ACC112 (cell line): ENCODE data around the gene GATD1.

Experiments used
- H2AFZ ChIP-seq: fragments of 200-600 bp; sonication (generic); one replicate; pipeline ENCODE4 v1.6.0; 2017; ENCODE audit warnings: antibody characterized with exemption, low read length; ENCODE audit not compliant: unreplicated experiment
- H3K27ac ChIP-seq: fragments of 200-600 bp; sonication (generic); 2 replicates; pipeline ENCODE4 v1.5.1; 2014; ENCODE audit warnings: low read depth, mild to moderate bottlenecking, antibody characterized with exemption, low read length, moderate library complexity
- H3K27me3 ChIP-seq: fragments of 200-600 bp; sonication (generic); 2 replicates; pipeline ENCODE4 v1.6.1; 2014; ENCODE audit warnings: mild to moderate bottlenecking, antibody characterized with exemption, low read length, moderate library complexity, mixed read lengths; ENCODE audit not compliant: insufficient read depth
- H3K36me3 ChIP-seq: fragments of 200-600 bp; sonication (generic); 2 replicates; pipeline ENCODE4 v1.6.1; 2016; ENCODE audit warnings: mild to moderate bottlenecking, antibody characterized with exemption, low read length, moderate library complexity, mixed read lengths; ENCODE audit not compliant: insufficient read depth
- H3K4me1 ChIP-seq: fragments of 200-600 bp; sonication (generic); one replicate; pipeline ENCODE4 v1.6.1; 2016; ENCODE audit warnings: low read length, mixed read lengths; ENCODE audit not compliant: insufficient read depth, unreplicated experiment, control insufficient read depth
- H3K4me3 ChIP-seq: fragments of 200-600 bp; sonication (generic); 2 replicates; pipeline ENCODE4 v1.5.1; 2014; ENCODE audit warnings: mild to moderate bottlenecking, low read depth, low read length
- H3K79me2 ChIP-seq: fragments of 200-600 bp; sonication (generic); one replicate; pipeline ENCODE4 v1.6.0; 2016; ENCODE audit warnings: low read length; ENCODE audit not compliant: control insufficient read depth, unreplicated experiment, insufficient read depth

Gene GATD1

DNA sequence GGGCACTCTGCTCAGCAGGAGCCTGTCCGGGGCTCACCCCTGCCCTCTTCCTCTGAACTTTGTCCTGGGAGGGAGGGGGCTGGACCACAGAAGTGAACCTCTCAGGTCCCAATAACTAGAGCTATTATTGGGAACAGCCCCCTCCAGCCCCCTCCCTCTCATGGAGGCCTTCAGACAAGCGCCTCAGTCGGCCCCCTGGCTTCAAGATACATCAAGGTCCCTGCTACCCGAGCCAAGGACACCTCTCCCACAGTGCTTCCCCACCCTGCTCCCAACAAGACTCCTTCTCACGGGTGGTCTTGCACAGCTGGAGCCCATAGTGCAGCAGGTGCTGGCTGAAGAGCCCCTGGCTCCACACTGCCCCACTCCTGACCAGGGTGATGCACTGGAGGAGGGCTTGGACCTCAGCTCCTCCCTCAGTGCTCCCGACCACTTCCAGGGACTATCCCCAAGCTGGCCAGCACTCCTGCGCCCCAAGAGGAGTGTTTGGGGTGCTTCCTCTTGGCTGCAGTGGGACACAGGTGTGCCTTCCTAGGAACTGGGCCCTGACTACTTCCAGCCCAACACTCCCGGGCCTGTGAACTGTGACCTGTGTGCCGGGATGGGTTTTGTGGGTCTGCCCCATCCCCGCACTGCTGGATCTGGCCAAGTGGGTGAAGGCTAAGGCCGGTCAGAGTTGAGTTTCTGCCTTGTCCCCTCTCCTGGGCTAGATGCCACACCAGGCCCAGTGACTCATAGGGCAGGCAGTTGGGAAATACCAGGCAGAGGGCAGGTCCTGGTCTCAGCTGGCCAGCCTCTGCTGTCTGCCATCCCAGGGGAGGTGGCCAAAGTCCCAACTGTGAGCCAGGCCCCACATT lies 43.6 kb upstream of the GATD1 start:
- Histone ChIP-seq H3K79me2 (peaks cover 15% of the 10 kb centered on the region), H3K4me3 (peak overlapping the region; percentile 92), H3K27ac (peak overlapping the region; percentile 80; the same call in 1 of the 2 replicates), H3K36me3 (0 out of 2 replicates have a peak, but pooled peaks cover 6% of the 10 kb centered on the region), H2AFZ (no peak overlapping the region), H3K27me3 (no peaks in the 10 kb centered on the region), H3K4me1 (peaks cover 26% of the 10 kb centered on the region)

DNA sequence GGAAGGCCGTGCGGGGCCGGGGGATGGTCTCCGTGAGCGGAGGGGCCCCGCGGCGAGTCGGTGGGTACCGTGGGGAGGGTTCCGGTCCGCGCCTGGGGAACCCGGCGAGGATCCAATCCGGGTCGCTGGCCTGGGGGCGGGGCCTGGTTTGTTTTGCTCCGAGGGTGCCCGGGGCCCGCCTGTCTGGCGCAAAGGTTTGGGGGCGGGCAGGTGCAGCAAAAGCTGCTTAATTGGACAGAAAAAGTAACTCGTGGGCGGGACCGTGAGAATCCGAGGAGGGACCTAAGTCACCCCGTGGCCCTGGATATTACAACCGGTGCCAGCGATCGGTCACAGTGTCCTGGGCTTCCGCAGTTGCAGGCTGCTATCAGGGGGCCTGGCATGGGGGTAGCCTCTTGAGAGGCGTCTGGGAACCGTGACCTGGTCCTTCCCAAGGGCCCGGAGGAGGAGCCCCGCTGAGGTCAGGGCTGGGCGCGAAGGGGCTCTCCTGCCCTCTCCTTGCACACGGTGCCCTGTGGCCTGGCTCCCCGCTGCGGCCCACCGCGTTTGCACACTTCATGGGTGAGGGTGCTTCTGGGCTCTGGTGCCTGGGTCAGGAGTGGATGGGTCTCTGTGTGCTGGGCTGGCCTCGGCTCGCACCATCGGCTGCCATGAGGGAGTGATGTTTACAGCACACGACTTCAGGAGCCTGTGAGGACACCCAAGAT lies 42.8 kb upstream of the GATD1 start:
- H3K79me2 ChIP-seq, result peaks cover 15% of the 10 kb centered on the region
- no peaks in the 10 kb centered on the region for H3K27me3 ChIP-seq
- peak overlapping the region; percentile 40 for H2AFZ ChIP-seq
- H3K4me3 ChIP-seq, result peak overlapping the region; percentile 92
- 0 out of 2 replicates have a peak, but pooled peaks cover 3% of the 10 kb centered on the region for H3K36me3 ChIP-seq
- peaks cover 26% of the 10 kb centered on the region for H3K4me1 ChIP-seq
- H3K27ac ChIP-seq, result peak overlapping the region; percentile 80

DNA sequence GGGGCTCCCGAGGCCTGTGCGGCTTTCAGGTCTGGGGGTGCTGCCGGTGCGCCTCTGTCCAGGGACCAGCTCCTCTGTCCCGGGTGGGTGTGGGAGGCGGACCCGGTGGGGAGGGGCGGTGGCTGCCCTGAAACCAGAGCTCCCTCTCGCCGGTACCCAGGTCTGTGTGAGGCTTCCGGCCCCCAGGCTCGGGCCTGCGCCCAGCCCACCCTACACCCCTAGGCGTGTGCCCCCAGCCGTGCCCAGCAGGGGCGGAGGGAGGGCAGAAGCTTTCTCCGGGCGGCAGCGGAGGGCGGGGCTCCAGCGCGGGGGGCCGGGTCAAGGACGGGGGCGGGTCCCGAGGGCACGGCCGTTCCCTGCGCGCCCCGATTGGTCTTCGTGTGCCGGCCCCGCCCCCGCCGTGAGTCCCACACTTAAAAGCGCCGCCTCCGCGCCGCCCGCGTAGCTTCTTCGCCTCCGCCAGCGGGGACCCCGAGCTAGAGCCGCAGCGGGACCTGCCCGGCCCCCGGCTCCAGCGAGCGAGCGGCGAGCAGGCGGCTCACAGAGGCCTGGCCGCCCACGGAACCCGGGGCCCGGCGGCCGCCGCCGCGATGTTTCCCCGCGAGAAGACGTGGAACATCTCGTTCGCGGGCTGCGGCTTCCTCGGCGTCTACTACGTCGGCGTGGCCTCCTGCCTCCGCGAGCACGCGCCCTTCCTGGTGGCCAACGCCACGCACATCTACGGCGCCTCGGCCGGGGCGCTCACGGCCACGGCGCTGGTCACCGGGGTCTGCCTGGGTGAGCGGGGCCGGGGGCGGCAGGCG lies 42.0 kb upstream of the GATD1 start:
- peak overlapping the region; percentile 92 for H3K4me3 ChIP-seq
- no peaks in the 10 kb centered on the region for H3K36me3 ChIP-seq
- H3K4me1 ChIP-seq, result peaks cover 26% of the 10 kb centered on the region
- H2AFZ ChIP-seq, result peak overlapping the region; percentile 40
- H3K27me3 ChIP-seq, result no peaks in the 10 kb centered on the region
- H3K27ac ChIP-seq, result peak overlapping the region; percentile 80
- peaks cover 15% of the 10 kb centered on the region for H3K79me2 ChIP-seq

DNA sequence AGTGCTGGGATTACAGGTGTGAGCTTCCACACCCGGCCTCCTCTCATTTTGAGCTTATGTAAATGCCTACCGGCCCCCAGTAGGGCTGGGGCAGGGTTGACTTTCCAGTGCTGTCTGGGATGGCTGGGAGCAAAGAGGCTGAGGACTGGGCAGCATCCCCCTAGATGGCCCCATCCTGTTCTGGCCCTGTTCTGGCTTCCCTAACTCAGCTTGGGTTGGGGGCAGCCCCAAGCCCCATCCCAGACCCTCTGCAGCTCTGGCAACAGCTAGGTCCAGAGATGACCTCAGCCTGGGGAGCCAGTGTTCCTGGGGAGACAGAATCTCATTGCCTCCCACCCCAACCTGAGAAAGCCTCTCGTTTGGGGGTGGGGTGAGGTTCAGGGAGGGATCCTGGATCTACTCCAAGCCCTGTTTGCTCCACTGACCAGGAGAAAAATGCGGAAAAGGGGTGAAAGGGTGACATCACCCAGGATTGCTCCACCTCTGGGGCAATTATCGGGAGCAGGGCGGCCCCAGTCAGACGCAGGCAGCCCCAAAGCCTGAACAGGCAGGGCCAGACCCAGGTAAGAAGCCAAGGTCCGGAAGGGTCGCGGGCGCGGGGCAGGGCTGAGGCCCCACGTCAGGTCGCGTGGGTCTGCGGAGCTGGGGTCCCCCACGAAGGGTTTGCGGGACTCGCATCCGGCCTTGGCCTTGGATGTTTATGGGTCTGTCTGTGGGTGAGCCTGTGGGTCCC lies 41.3 kb upstream of the GATD1 start, which contains the start of gene PNPLA2:
Gene PNPLA2 (plus strand): TSS at position 519 of the 733 bp plus-strand sequence. CDS start 805 bp downstream, outside the sequence.
- Histone ChIP-seq H3K4me1 (peaks cover 26% of the 10 kb centered on the region), H2AFZ (peak within 1 kb of the TSS; percentile 40), H3K27ac (peak within 1 kb of the TSS; percentile 80), H3K4me3 (peak within 1 kb of the TSS; percentile 92), H3K79me2 (peaks cover 15% of the 10 kb centered on the region), H3K27me3 (no peaks in the 10 kb centered on the region), H3K36me3 (no peaks in the 10 kb centered on the region)

DNA sequence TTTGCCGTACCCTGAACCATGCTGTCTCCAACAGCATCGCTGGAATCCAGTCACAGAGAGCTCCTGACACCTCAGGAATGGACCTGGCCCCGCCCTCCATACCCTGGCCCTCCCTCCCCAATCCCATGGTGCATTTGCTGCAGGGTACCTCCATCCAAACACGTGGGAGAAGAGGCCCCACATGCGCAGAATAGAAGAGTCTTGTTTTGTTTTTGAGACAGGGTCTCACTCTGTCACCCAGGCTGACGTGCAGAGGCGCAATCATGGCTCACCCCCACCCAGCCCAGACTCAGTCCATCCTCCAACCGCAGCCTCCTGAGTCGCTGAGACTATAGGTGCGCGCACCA lies 39.1 kb upstream of the GATD1 start:
- H3K36me3 ChIP-seq, result peaks cover 14% of the 10 kb centered on the region; the same call in 1 of the 2 replicates
- no peaks in the 10 kb centered on the region for H3K27me3 ChIP-seq
- peaks cover 26% of the 10 kb centered on the region for H3K4me1 ChIP-seq
- no peak overlapping the region for H3K4me3 ChIP-seq
- H3K27ac ChIP-seq, result no peak overlapping the region
- H2AFZ ChIP-seq, result no peak overlapping the region
- peaks cover 17% of the 10 kb centered on the region for H3K79me2 ChIP-seq

DNA sequence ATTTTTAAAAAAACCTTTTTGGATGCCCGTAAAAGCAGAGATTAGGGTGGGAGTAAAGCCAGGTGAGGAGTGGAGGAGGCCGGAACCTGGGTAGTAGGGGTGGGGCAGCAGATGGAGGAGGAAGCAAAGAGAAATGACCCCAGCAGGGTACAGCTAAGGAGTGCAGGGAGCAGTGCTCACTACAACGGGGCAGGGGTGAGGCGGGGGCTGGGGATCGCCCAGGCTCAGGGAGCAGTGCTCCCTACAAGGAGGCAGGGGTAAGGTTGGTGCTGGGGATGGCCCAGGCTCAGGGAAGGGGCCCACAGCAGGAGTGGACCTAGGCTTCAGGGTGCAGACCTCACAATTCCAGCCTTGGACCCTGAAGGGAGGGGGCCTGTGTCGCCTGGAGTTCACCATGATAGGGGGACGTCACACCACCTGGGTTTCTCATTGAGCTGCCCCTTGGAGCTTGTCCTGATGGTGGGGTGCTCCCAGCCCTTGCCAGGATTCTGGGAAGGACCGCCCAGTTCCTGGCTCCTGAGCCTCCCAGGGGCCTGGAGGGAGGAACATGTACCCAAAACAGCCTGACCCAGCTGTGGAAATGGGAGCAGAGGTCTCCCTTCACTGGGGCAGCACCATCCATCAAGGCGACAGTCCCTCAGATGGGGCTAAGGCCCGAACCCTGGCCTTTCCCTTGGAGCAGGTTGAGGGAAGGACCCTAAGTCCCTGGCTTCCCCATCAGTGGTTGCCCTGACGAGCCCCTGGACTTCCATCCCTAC lies 38.6 kb upstream of the GATD1 start:
- H3K4me3 ChIP-seq, result no peak overlapping the region
- no peak overlapping the region for H2AFZ ChIP-seq
- peaks cover 26% of the 10 kb centered on the region for H3K4me1 ChIP-seq
- H3K36me3 ChIP-seq, result peaks cover 17% of the 10 kb centered on the region; the same call in 1 of the 2 replicates
- H3K79me2 ChIP-seq, result peaks cover 20% of the 10 kb centered on the region
- H3K27me3 ChIP-seq, result no peaks in the 10 kb centered on the region
- no peak overlapping the region for H3K27ac ChIP-seq

DNA sequence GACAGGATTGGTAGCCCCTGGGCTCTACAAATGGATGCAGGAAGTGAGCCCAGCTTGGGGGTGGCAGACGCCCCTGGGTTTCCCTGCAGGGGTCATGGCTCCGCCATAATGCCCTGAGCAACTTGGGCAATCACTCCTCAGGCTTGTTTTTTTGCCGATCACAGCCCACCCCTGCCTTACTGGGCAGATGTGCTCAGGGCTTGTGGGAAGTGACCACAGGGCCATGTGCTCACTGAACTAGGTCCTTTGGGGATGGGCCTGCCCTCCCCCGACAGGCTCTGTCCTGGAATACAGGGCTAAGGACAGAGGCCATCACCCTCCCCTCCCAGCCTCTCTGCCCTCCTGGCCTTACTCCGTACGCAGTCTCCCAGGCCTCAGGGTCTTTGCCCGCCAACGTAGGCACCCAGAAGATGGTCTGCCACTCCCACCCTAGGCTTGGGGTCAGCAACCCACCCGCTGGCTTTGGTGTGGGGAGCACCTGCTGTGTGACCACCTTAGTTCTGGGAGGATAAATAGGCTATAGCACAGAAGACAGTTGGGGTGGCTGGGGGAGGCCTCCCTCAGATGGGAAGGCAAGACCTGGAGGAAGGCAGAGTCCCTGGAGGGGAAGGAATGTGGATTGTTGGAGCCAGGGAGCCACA lies 36.3 kb upstream of the GATD1 start:
- Histone ChIP-seq H3K4me1 (peaks cover 17% of the 10 kb centered on the region), H3K36me3 (peaks cover 17% of the 10 kb centered on the region; the same call in 1 of the 2 replicates), H3K27me3 (no peaks in the 10 kb centered on the region), H3K27ac (no peak overlapping the region), H3K4me3 (no peak overlapping the region), H2AFZ (no peak overlapping the region), H3K79me2 (peaks cover 29% of the 10 kb centered on the region)

DNA sequence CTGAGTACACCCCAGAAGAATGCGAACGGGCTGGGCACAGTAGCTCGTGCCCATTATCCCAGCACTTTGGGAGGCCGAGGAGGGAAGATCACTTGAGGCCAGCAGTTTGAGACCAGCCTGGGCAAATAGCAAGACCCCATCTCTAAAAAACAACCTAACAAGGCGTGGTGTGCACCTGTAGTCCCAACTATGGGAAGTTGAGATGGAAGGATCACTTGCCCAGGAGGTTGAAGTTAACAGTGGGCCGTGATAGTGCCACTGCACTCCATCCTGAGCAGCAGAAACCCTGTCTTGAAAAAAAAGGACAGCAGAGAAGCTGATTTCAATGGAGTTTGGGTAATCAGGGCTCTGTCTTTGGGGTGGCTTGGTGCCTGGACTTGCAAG lies 35.8 kb upstream of the GATD1 start:
- Histone ChIP-seq H2AFZ (no peak overlapping the region), H3K79me2 (peaks cover 33% of the 10 kb centered on the region), H3K36me3 (peaks cover 17% of the 10 kb centered on the region; the same call in 1 of the 2 replicates), H3K4me3 (no peak overlapping the region), H3K4me1 (peaks cover 16% of the 10 kb centered on the region), H3K27ac (no peak overlapping the region), H3K27me3 (no peaks in the 10 kb centered on the region)

DNA sequence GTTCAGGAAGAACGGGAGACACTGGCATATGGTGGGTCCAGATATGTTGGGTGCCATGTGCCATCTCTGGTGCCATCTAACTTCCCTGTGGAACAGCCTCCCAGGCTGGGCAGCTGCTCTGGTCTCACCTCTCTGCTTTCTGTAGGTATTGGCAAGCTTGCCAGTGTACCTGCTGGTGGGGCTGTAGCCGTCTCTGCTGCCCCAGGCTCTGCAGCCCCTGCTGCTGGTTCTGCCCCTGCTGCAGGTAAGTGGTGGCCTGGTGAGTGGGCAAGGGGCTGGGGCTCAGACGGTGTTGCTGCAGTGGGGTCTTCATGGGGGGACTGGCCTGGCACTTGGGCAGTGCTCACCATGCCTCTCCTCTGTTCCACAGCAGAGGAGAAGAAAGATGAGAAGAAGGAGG lies 35.1 kb upstream of the GATD1 start:
- H3K4me1 ChIP-seq, result peaks cover 16% of the 10 kb centered on the region
- H3K4me3 ChIP-seq, result no peak overlapping the region
- peaks cover 36% of the 10 kb centered on the region for H3K79me2 ChIP-seq
- H3K36me3 ChIP-seq, result peaks cover 17% of the 10 kb centered on the region; the same call in 1 of the 2 replicates
- H2AFZ ChIP-seq, result no peak overlapping the region
- H3K27ac ChIP-seq, result no peak overlapping the region
- H3K27me3 ChIP-seq, result no peaks in the 10 kb centered on the region
